K562 (cell line): ENCODE results near the gene AMMECR1. TPM values are rescaled to one million over a fixed set of nuclear protein-coding genes. Genes with fewer than 3 reads are reported as not detected.

Source experiments
- ATAC-seq: fragments of 200-7000 bp; cut with Tn5 transposase; 3 replicates; pipeline ENCODE4 v1.9.1; 2020; ENCODE audit warnings: moderate library complexity
- BruUV-seq: library from RNA; stranded (reverse); fragments of 400-500 nt; replicated peaks from 2 replicates; lab custom pipeline; 2021; lab: Mats Ljungman, UMichigan
- CTCF ChIA-PET: fragments of 300-600 bp; formaldehyde crosslinking; extraction: SDS; loops from one replicate; lab custom pipeline; 2021; ENCODE audit warnings: low intra/inter-chr PET ratio; lab: Yijun Ruan, JAX
- POLR2A ChIA-PET: fragments of 300-600, 350-650 bp; sonication (Branson Sonifier 250); formaldehyde crosslinking; extraction: SDS; loops from one replicate; lab custom pipeline; 2021; ENCODE audit warnings: antibody characterized with exemption, inconsistent platforms; lab: Yijun Ruan, JAX
- DNase-seq, 4 experiments: peaks; one replicate each; pipeline versions ENCODE4 v3.0.0 to v3.0.0-alpha.2; 2011 to 2018; ENCODE audit warnings: low spot score in 3 of 4, mixed read lengths in 3 of 4; ENCODE audit errors: extremely low read depth in 1 of 4
- FAIRE-seq: peaks from 2 replicates; lab custom pipeline; 2011; peaks lifted over from hg19 to GRCh38; lab: Jason Lieb, UNC
- H2AFZ ChIP-seq: 2 replicates; pipeline ENCODE4 v1.6.0; 2011; ENCODE audit warnings: low read depth, low read length, control low read depth, inconsistent platforms
- H3K27ac ChIP-seq: fragments of 200-600 bp; 3 replicates; pipeline ENCODE4 v1.8.0; 2011; ENCODE audit warnings: low read depth, mild to moderate bottlenecking, control low read depth, inconsistent platforms, low read length, moderate library complexity, mixed read lengths; ENCODE audit errors: extremely low read depth
- H3K27me3 ChIP-seq, 2 experiments: fragments of 300-600 bp in 1 of 2; 2 replicates in 1 of 2; 3 replicates in 1 of 2; pipeline versions ENCODE4 v1.6.0 to v1.8.0; 2011; ENCODE audit warnings: inconsistent platforms in 2 of 2, low read length in 2 of 2, mild to moderate bottlenecking in 1 of 2, mixed read lengths in 1 of 2, moderate library complexity in 1 of 2; ENCODE audit not compliant: control insufficient read depth in 2 of 2, insufficient read depth in 2 of 2
- H3K36me3 ChIP-seq: fragments of 300-600 bp; 3 replicates; pipeline ENCODE4 v1.8.0; 2011; ENCODE audit warnings: mild to moderate bottlenecking, low read length, inconsistent platforms; ENCODE audit not compliant: control insufficient read depth, insufficient read depth
- H3K4me1 ChIP-seq, 2 experiments: fragments of 200-600 bp in 1 of 2; replicated peaks in 1 of 2; 2 replicates in 1 of 2; 3 replicates in 1 of 2; pipeline versions ENCODE4 v1.5.1 to v1.8.0; 2011; ENCODE audit warnings: inconsistent platforms in 2 of 2, low read length in 2 of 2, mild to moderate bottlenecking in 1 of 2, mixed read lengths in 1 of 2, moderate library complexity in 1 of 2; ENCODE audit not compliant: control insufficient read depth in 2 of 2, insufficient read depth in 2 of 2
- H3K4me2 ChIP-seq: 2 replicates; pipeline ENCODE4 v1.6.1; 2011; ENCODE audit warnings: low read length, control low read depth, inconsistent platforms, mixed read lengths; ENCODE audit not compliant: insufficient read depth
- H3K4me3 ChIP-seq: fragments of 200-600 bp; sonication (generic), shearing (Covaris generic); 2 replicates; pipeline ENCODE4 v1.5.1; 2016; ENCODE audit warnings: control low read depth, inconsistent platforms
- H3K79me2 ChIP-seq: fragments of 200-600 bp; 3 replicates; pipeline ENCODE4 v1.8.0; 2011; ENCODE audit warnings: low read length, inconsistent platforms; ENCODE audit not compliant: control insufficient read depth, insufficient read depth
- H3K9ac ChIP-seq, 2 experiments: 2 replicates each; pipeline versions ENCODE4 v1.6.0 to v1.6.1; 2011; ENCODE audit warnings: low read depth in 2 of 2, low read length in 2 of 2, control low read depth in 1 of 2, inconsistent platforms in 1 of 2, mild to moderate bottlenecking in 1 of 2, mixed read lengths in 1 of 2; ENCODE audit not compliant: insufficient read depth in 1 of 2
- H3K9me1 ChIP-seq: one replicate; pipeline ENCODE4 v1.6.0; 2011; ENCODE audit warnings: inconsistent platforms, mild to moderate bottlenecking, low read length, moderate library complexity; ENCODE audit not compliant: control insufficient read depth, insufficient read depth
- H3K9me3 ChIP-seq: replicated peaks from 2 replicates; pipeline ENCODE4 v1.5.1; 2011; ENCODE audit warnings: low read depth, low read length, inconsistent platforms; ENCODE audit not compliant: control insufficient read depth, insufficient read depth
- H4K20me1 ChIP-seq: replicated peaks from 2 replicates; pipeline ENCODE4 v1.6.1; 2011; ENCODE audit warnings: low read length, inconsistent platforms, mixed read lengths; ENCODE audit not compliant: control insufficient read depth, insufficient read depth
- PTRF ChIP-seq: fragments of 450-650 bp; IDR thresholded peaks from 2 replicates; pipeline ENCODE4 v1.6.1; 2016; ENCODE audit warnings: mild to moderate bottlenecking, missing genetic modification characterization, missing compliant biosample characterization
- WGBS: fragments of 100-300 bp; shearing (Covaris generic); methylation state at CpG from one replicate; pipeline ENCODE4 v1.1.6; 2016; ENCODE audit warnings: low coverage, mixed read lengths; ENCODE audit not compliant: insufficient coverage; ENCODE audit errors: missing lambda C conversion rate; 5-methylcytosine and 5-hydroxymethylcytosine counted together
- in situ Hi-C: fragments of 300-500 bp; cut with MboI; formaldehyde crosslinking; loops from 4 replicates; pipeline ENCODE4 v1.15.0; 2018; ENCODE audit warnings: inconsistent platforms, mixed read lengths
- intact Hi-C: fragments of 100-400 bp; cut with micrococcal nuclease; formaldehyde crosslinking; loops from 2 replicates; pipeline ENCODE4 v1.14.2; 2022
- polyA plus RNA-seq, 8 experiments: library from polyadenylated mRNA; depleted of rRNA in 4 of 8; stranded (reverse) in 5 of 8; unstranded in 3 of 8; fragments of >200 nt; fragmentation: Nextera tagmentation in 2 of 8; fragmentation: Illumina TruSeq in 1 of 8; extraction: Ambion mirVana in 2 of 8; extraction: Trizol in 1 of 8; gene quantifications; 2 replicates each; pipeline versions ENCODE4 v1.2.1 to v1.2.3, GENCODE V29; 2011 to 2014; ENCODE audit warnings: inconsistent platforms in 1 of 8, missing spikeins in 1 of 8
- total RNA-seq, 7 experiments: library from RNA; depleted of rRNA in 6 of 7; stranded (reverse); fragments of >200 nt in 6 of 7; fragmentation: Illumina TruSeq in 2 of 7; extraction: Trizol in 2 of 7; gene quantifications; 2 replicates each; pipeline versions ENCODE4 v1.2.1 to v1.2.3, GENCODE V29; 2011 to 2021; ENCODE audit warnings: low replicate concordance in 1 of 7
- TF ChIP-seq, protein P1 (sequence below): sonication (generic); formaldehyde crosslinking; IDR thresholded peaks from 2 replicates; pipeline ENCODE4 v1.8.1; 2023; ENCODE audit warnings: missing genetic modification reagents, mild to moderate bottlenecking, borderline replicate concordance

The AMMECR1 gene
- total and polyA plus RNA-seq, 9 of the 15 experiments (the other 6 are each of a cell fraction or from before 2014, with no cell fraction given) = 13.9 to 36.7 (median 23.6) TPM

DNA sequence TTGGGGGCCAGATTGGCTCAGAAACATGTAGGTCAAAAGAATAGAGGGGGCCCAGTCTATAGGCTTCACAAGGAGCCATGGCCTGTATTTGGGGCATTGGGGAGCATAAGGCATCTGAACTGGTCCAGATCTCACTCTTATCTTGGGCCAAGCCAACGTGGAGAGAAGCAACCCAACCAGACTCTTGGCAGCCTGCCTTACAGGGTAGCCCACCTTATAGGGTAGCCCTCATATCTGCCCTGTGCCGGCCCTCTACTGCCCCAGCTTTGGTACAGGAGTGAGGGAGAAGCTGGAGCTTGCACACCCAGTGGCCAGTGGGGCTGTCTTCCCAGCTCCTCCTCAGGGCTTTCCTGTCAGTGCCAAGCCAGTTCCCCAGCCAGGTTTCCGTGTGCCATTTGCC lies 142.2 kb downstream of the AMMECR1 start:
- Histone ChIP-seq H3K79me2 (peaks cover 12% of the 10 kb centered on the region), H3K27ac (no peak overlapping the region), H3K9ac (no peak overlapping the region), H3K36me3 (peaks cover 53% of the 10 kb centered on the region; the same call in 2 of the 3 replicates), H3K9me1 (no peaks in the 10 kb centered on the region), H3K4me1 (peaks cover 16 to 27% of the 10 kb centered on the region in 2 experiments), H3K9me3 (no peaks in the 10 kb centered on the region; the same call in 1 of the 2 replicates), H3K27me3 (no peaks in the 10 kb centered on the region), H4K20me1 (no peaks in the 10 kb centered on the region), H3K4me3 (no peak overlapping the region), H2AFZ (no peak overlapping the region), H3K4me2 (no peak overlapping the region)
- CTCF ChIA-PET = no interaction called here
- POLR2A ChIA-PET = interaction anchor here (0.9 kb wide), 1 partner anchor 23 kb away, joined by 3 read pairs; no protein-coding TSS in a partner anchor
- ATAC-seq (no peak), FAIRE-seq (no peak), DNase-seq (no peak)
- TF ChIP-seq, protein P1, sequence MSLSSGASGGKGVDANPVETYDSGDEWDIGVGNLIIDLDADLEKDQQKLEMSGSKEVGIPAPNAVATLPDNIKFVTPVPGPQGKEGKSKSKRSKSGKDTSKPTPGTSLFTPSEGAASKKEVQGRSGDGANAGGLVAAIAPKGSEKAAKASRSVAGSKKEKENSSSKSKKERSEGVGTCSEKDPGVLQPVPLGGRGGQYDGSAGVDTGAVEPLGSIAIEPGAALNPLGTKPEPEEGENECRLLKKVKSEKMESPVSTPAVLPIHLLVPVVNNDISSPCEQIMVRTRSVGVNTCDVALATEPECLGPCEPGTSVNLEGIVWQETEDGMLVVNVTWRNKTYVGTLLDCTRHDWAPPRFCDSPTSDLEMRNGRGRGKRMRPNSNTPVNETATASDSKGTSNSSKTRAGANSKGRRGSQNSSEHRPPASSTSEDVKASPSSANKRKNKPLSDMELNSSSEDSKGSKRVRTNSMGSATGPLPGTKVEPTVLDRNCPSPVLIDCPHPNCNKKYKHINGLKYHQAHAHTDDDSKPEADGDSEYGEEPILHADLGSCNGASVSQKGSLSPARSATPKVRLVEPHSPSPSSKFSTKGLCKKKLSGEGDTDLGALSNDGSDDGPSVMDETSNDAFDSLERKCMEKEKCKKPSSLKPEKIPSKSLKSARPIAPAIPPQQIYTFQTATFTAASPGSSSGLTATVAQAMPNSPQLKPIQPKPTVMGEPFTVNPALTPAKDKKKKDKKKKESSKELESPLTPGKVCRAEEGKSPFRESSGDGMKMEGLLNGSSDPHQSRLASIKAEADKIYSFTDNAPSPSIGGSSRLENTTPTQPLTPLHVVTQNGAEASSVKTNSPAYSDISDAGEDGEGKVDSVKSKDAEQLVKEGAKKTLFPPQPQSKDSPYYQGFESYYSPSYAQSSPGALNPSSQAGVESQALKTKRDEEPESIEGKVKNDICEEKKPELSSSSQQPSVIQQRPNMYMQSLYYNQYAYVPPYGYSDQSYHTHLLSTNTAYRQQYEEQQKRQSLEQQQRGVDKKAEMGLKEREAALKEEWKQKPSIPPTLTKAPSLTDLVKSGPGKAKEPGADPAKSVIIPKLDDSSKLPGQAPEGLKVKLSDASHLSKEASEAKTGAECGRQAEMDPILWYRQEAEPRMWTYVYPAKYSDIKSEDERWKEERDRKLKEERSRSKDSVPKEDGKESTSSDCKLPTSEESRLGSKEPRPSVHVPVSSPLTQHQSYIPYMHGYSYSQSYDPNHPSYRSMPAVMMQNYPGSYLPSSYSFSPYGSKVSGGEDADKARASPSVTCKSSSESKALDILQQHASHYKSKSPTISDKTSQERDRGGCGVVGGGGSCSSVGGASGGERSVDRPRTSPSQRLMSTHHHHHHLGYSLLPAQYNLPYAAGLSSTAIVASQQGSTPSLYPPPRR (CRISPR knock-in tag) = no peak
- no peak for TF ChIP-seq PTRF (tag)
- WGBS = 71% methylated on average over 2 of the region's 3 CpGs
- in situ Hi-C loops (no loop called here), intact Hi-C loops (loop anchor here (5.0 kb wide), 1 partner anchor 142 kb away; the partner anchor contains the start of gene AMMECR1)
- BruUV-seq = no TSS peak
